Caco-2 (cell line): Measurements from ENCODE around the gene OPN1MW3. TPM values are rescaled to one million over a fixed set of nuclear protein-coding genes. Genes with fewer than 3 reads are reported as not detected.
"Not testable (repeated sequence)": the region's sequence is repeated elsewhere in the genome, so short reads cannot be mapped to it uniquely, and the experiment has no call there.

ENCODE experiments used
- BruUV-seq: library from RNA; stranded (reverse); fragments of 400-500 nt; replicated peaks from 2 replicates; lab custom pipeline; 2021; lab: Mats Ljungman, UMichigan
- CTCF ChIA-PET: fragments of 300-600 bp; sonication (Branson Sonifier 250); formaldehyde crosslinking; loops from one replicate; lab custom pipeline; 2022; ENCODE audit warnings: antibody characterized with exemption; lab: Charles Lee
- POLR2A ChIA-PET: fragments of 300-600 bp; sonication (Branson Sonifier 250); formaldehyde crosslinking; loops from one replicate; lab custom pipeline; 2022; ENCODE audit warnings: antibody characterized with exemption; lab: Charles Lee
- DNase-seq, 2 experiments: peaks; one replicate each; pipeline versions ENCODE4 v3.0.0 to v3.0.0-alpha.2; 2020 to 2022
- H3K27me3 ChIP-seq: replicated peaks from 2 replicates; pipeline ENCODE4 v1.6.0; 2011; ENCODE audit warnings: low read length; ENCODE audit not compliant: control insufficient read depth, insufficient read depth
- H3K36me3 ChIP-seq: 2 replicates; pipeline ENCODE4 v1.5.1; 2011; ENCODE audit warnings: low read length; ENCODE audit not compliant: control insufficient read depth, insufficient read depth
- H3K4me1 ChIP-seq: fragments of 250-450 bp; sonication (Bioruptor Pico); 2 replicates; pipeline ENCODE4 v1.5.1; 2020; ENCODE audit warnings: mild to moderate bottlenecking
- H3K4me3 ChIP-seq: 2 replicates; pipeline ENCODE4 v1.5.1; 2011; ENCODE audit warnings: low read depth, mild to moderate bottlenecking, control low read depth, low read length
- H3K9me3 ChIP-seq: fragments of 250-450 bp; sonication (Bioruptor Pico); 2 replicates; pipeline ENCODE4 v1.5.1; 2020; ENCODE audit warnings: mild to moderate bottlenecking, moderate library complexity
- H3K27ac Mint-ChIP-seq: one replicate; pipeline ENCODE4 v1.8.0; 2022; ENCODE audit warnings: mixed read lengths; ENCODE audit not compliant: unreplicated experiment
- H3K27me3 Mint-ChIP-seq: one replicate; pipeline ENCODE4 v1.8.0; 2022; ENCODE audit warnings: mixed read lengths; ENCODE audit not compliant: insufficient read depth, unreplicated experiment
- H3K36me3 Mint-ChIP-seq: one replicate; pipeline ENCODE4 v1.8.0; 2022; ENCODE audit warnings: mild to moderate bottlenecking, mixed read lengths; ENCODE audit not compliant: insufficient read depth, unreplicated experiment
- H3K4me1 Mint-ChIP-seq: one replicate; pipeline ENCODE4 v1.8.0; 2022; ENCODE audit warnings: low read depth, mixed read lengths; ENCODE audit not compliant: unreplicated experiment
- H3K4me3 Mint-ChIP-seq: one replicate; pipeline ENCODE4 v1.8.0; 2022; ENCODE audit warnings: mild to moderate bottlenecking, moderate library complexity, mixed read lengths; ENCODE audit not compliant: unreplicated experiment
- H3K9me3 Mint-ChIP-seq: one replicate; pipeline ENCODE4 v1.8.0; 2022; ENCODE audit warnings: mixed read lengths; ENCODE audit not compliant: unreplicated experiment
- CTCF ChIP-seq, 2 experiments: fragments of 200-600 bp in 1 of 2; IDR thresholded peaks; 1 replicate in 1 of 2; 2 replicates in 1 of 2; pipeline versions ENCODE4 v1.5.1 to v1.8.0; 2011 to 2022; ENCODE audit warnings: antibody characterized with exemption in 1 of 2, control low read depth in 1 of 2, inconsistent platforms in 1 of 2, low read depth in 1 of 2, low read length in 1 of 2, mild to moderate bottlenecking in 1 of 2, moderate library complexity in 1 of 2; ENCODE audit not compliant: insufficient read depth in 1 of 2, severe bottlenecking in 1 of 2, unreplicated experiment in 1 of 2
- intact Hi-C: fragments of 100-400 bp; cut with micrococcal nuclease; formaldehyde crosslinking; loops from one replicate; pipeline ENCODE4 v1.10.0; 2022; ENCODE audit not compliant: unreplicated experiment
- total RNA-seq: library from RNA; stranded (reverse); gene quantifications from 2 replicates; pipeline ENCODE4 v1.2.3, GENCODE V29; 2022

The OPN1MW3 gene
- total RNA-seq, 1 experiment from 2014 or later: not detected

- CTCF ChIA-PET: no interaction called here
- H3K36me3 ChIP-seq: no peaks in the 10 kb centered on the region
- H3K27me3 ChIP-seq: no peaks in the 10 kb centered on the region
- BruUV-seq: no TSS peak
- POLR2A ChIA-PET: no interaction called here
- no peak for TF ChIP-seq CTCF (IDR thresholded peaks at IDR 0.05; ENCODE audit: insufficient read depth in 1 of 2, low read depth in 1 of 2, low read length in 1 of 2, severe bottlenecking in 1 of 2, unreplicated experiment in 1 of 2)
- no peaks in the 10 kb centered on the region for H3K9me3 ChIP-seq
- Mint-ChIP-seq H3K36me3 (no peaks in the 10 kb centered on the region), H3K27me3 (peaks cover 4% of the 10 kb centered on the region), H3K4me3 (no peak overlapping the region), H3K9me3 (no peaks in the 10 kb centered on the region), H3K27ac (no peak overlapping the region), H3K4me1 (no peaks in the 10 kb centered on the region)
- no peak for DNase-seq
- intact Hi-C loops: no loop called here
- no peak overlapping the region for H3K4me3 ChIP-seq
- H3K4me1 ChIP-seq: no peaks in the 10 kb centered on the region
These were observed 40.9 kb downstream of the OPN1MW3 start for GRCh38 chrX:154298312-154298711.

DNA sequence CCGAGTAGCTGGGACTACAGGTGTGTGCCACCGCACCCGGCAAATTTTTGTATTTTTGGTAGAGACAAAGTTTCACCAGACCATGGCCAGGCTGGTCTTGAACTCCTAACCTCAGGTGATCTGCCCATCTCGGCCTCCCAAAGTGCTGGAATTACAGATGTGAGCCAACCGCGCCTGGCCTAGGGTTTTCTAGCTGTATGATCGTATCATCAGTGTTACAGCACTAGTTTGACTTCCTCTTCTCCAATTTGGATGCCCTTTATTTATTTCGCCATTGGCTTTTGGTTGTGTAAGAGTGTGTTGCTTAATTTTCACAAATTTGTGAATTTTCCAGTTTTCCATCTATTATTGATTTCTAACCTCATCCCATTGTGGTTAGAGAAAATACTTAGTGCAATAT is 43.4 kb downstream of the OPN1MW3 start:
- Histone ChIP-seq H3K9me3 (no peaks in the 10 kb centered on the region), H3K36me3 (no peaks in the 10 kb centered on the region), H3K4me3 (no peak overlapping the region), H3K4me1 (no peaks in the 10 kb centered on the region), H3K27me3 (no peaks in the 10 kb centered on the region)
- BruUV-seq: no TSS peak
- DNase-seq: no peak
- Mint-ChIP-seq H3K4me1 (no peaks in the 10 kb centered on the region), H3K36me3 (no peaks in the 10 kb centered on the region), H3K4me3 (no peak overlapping the region), H3K27me3 (peaks cover 8% of the 10 kb centered on the region), H3K9me3 (no peaks in the 10 kb centered on the region), H3K27ac (no peak overlapping the region)
- ChIA-PET CTCF (interaction anchor here (0.6 kb wide), 1 partner anchor 676 kb away, joined by 7 read pairs; no protein-coding TSS in a partner anchor), POLR2A (no interaction called here)
- no peak for TF ChIP-seq CTCF (IDR thresholded peaks at IDR 0.05; ENCODE audit: insufficient read depth in 1 of 2, low read depth in 1 of 2, low read length in 1 of 2, severe bottlenecking in 1 of 2, unreplicated experiment in 1 of 2)
- intact Hi-C loops: no loop called here

DNA sequence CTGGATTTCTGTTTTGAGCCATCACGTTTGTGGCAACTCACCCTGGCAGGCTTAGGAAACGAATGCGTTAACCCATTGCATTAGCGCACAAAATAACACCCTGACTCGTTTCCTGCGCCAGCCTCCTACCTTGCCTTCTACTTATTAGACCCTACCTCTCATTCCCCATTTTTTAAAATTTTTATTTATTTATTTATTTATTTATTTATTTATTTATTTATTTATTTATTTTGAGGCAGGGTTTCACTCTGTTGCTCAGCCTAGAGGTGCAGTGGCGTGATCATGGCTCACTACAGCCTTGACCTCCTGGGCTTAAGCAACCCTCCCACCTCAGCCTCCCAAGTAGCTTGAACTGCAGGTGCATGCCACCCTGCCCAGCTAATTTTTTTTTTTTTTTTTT is 45.6 kb downstream of the OPN1MW3 start:
- H3K4me3 Mint-ChIP-seq, H3K27me3 ChIP-seq, H3K4me1 Mint-ChIP-seq, CTCF ChIA-PET, POLR2A ChIA-PET, H3K4me1 ChIP-seq, H3K27ac Mint-ChIP-seq, H3K4me3 ChIP-seq, BruUV-seq, H3K9me3 Mint-ChIP-seq, intact Hi-C loops, H3K9me3 ChIP-seq, H3K36me3 Mint-ChIP-seq, DNase-seq, H3K36me3 ChIP-seq: not testable (repeated sequence)
- H3K27me3 Mint-ChIP-seq: peaks cover 11% of the 10 kb centered on the region

- Mint-ChIP-seq H3K4me1 (no peaks in the 10 kb centered on the region), H3K9me3 (no peaks in the 10 kb centered on the region), H3K36me3 (no peaks in the 10 kb centered on the region), H3K4me3 (no peak overlapping the region), H3K27ac (no peak overlapping the region), H3K27me3 (peaks cover 11% of the 10 kb centered on the region)
- H3K27me3 ChIP-seq: no peaks in the 10 kb centered on the region
- no peaks in the 10 kb centered on the region for H3K9me3 ChIP-seq
- no peak for TF ChIP-seq CTCF (IDR thresholded peaks at IDR 0.05; ENCODE audit: insufficient read depth in 1 of 2, low read depth in 1 of 2, low read length in 1 of 2, severe bottlenecking in 1 of 2, unreplicated experiment in 1 of 2)
- no TSS peak for BruUV-seq
- POLR2A ChIA-PET: no interaction called here
- DNase-seq: no peak
- no peaks in the 10 kb centered on the region for H3K4me1 ChIP-seq
- intact Hi-C loops: no loop called here
- no peak overlapping the region for H3K4me3 ChIP-seq
- CTCF ChIA-PET: no interaction called here
- H3K36me3 ChIP-seq: no peaks in the 10 kb centered on the region
These were observed 46.1 kb downstream of the OPN1MW3 start for GRCh38 chrX:154303476-154303875.
